MM.1S (cell line): ENCODE data around the gene ZNF292.

Experiments
- DNase-seq: peaks from one replicate; pipeline ENCODE4 v3.0.0-alpha.2; 2015
- H2AFZ ChIP-seq: fragments of 300-600 bp; sonication (generic); 2 replicates; pipeline ENCODE4 v1.6.0; 2016; ENCODE audit warnings: antibody characterized with exemption, low read length
- H3F3A ChIP-seq: fragments of 300-600 bp; sonication (generic); 2 replicates; pipeline ENCODE4 v1.6.1; 2016; ENCODE audit warnings: mild to moderate bottlenecking, antibody characterized with exemption, low read length, moderate library complexity, mixed read lengths; ENCODE audit not compliant: insufficient read depth
- H3K27ac ChIP-seq: fragments of 300-600 bp; sonication (generic); 2 replicates; pipeline ENCODE4 v1.5.1; 2016; ENCODE audit warnings: mild to moderate bottlenecking, low read length
- H3K27me3 ChIP-seq: fragments of 300-600 bp; sonication (generic); replicated peaks from 2 replicates; pipeline ENCODE4 v1.6.0; 2016; ENCODE audit warnings: low read length; ENCODE audit not compliant: insufficient read depth
- H3K36me3 ChIP-seq: fragments of 300-600 bp; sonication (generic); replicated peaks from 2 replicates; pipeline ENCODE4 v1.6.1; 2016; ENCODE audit warnings: mild to moderate bottlenecking, low read length, mixed read lengths; ENCODE audit not compliant: insufficient read depth
- H3K4me1 ChIP-seq: fragments of 300-600 bp; sonication (generic); 2 replicates; pipeline ENCODE4 v1.6.1; 2016; ENCODE audit warnings: low read length, mixed read lengths
- H3K4me2 ChIP-seq: fragments of 300-600 bp; sonication (generic); 2 replicates; pipeline ENCODE4 v1.6.0; 2016; ENCODE audit warnings: low read depth, low read length
- H3K4me3 ChIP-seq: fragments of 300-600 bp; sonication (generic); 2 replicates; pipeline ENCODE4 v1.5.1; 2016; ENCODE audit warnings: low read length, mixed read lengths
- H3K79me2 ChIP-seq: fragments of 300-600 bp; sonication (generic); 2 replicates; pipeline ENCODE4 v1.6.1; 2016; ENCODE audit warnings: mixed run types, low read length, mixed read lengths
- H3K9ac ChIP-seq: fragments of 300-600 bp; sonication (generic); 2 replicates; pipeline ENCODE4 v1.6.1; 2016; ENCODE audit warnings: low read length, mixed read lengths
- H3K9me2 ChIP-seq: fragments of 300-600 bp; sonication (generic); replicated peaks from 2 replicates; pipeline ENCODE4 v1.6.1; 2016; ENCODE audit warnings: mild to moderate bottlenecking, low read length, mixed read lengths; ENCODE audit not compliant: insufficient read depth
- H3K9me3 ChIP-seq: fragments of 300-600 bp; sonication (generic); replicated peaks from 2 replicates; pipeline ENCODE4 v1.6.1; 2016; ENCODE audit warnings: mild to moderate bottlenecking, low read length, mixed read lengths; ENCODE audit not compliant: insufficient read depth
- H4K20me1 ChIP-seq: fragments of 300-600 bp; sonication (generic); 2 replicates; pipeline ENCODE4 v1.6.1; 2016; ENCODE audit warnings: mild to moderate bottlenecking, low read length, moderate library complexity, mixed read lengths; ENCODE audit not compliant: insufficient read depth
- CTCF ChIP-seq: fragments of 300-600 bp; sonication (generic); IDR thresholded peaks from 2 replicates; pipeline ENCODE4 v1.5.1; 2016; ENCODE audit warnings: antibody characterized with exemption, low read length, mixed read lengths
- EZH2 ChIP-seq: fragments of 300-600 bp; sonication (generic); optimal IDR thresholded peaks from 2 replicates; pipeline ENCODE3; 2017; ENCODE audit warnings: low read depth, mild to moderate bottlenecking, antibody characterized with exemption, low read length, mixed read lengths
- EZH2phosphoT487 ChIP-seq: fragments of 300-600 bp; sonication (generic); IDR thresholded peaks from 2 replicates; pipeline ENCODE4 v1.6.1; 2018; ENCODE audit warnings: antibody characterized with exemption, low read length

ZNF292 gene

GRCh38 chr6:87282743-87283142, 127.4 kb downstream of the ZNF292 start:
- Histone ChIP-seq H3K27ac (no peak overlapping the region), H3K79me2 (no peaks in the 10 kb centered on the region), H3K27me3 (no peaks in the 10 kb centered on the region), H4K20me1 (no peaks in the 10 kb centered on the region), H3K9ac (no peak overlapping the region), H2AFZ (no peak overlapping the region), H3K9me3 (no peaks in the 10 kb centered on the region), H3K4me3 (no peak overlapping the region), H3F3A (no peaks in the 10 kb centered on the region), H3K9me2 (no peaks in the 10 kb centered on the region), H3K4me1 (no peaks in the 10 kb centered on the region), H3K36me3 (no peaks in the 10 kb centered on the region), H3K4me2 (no peak overlapping the region)
- DNase-seq, result no peak
- TF ChIP-seq CTCF (no peak), EZH2phosphoT487 (no peak), EZH2 (no peak)

- no peaks in the 10 kb centered on the region for H3F3A ChIP-seq
- no peaks in the 10 kb centered on the region for H3K79me2 ChIP-seq
- no peaks in the 10 kb centered on the region for H3K27me3 ChIP-seq
- no peak overlapping the region for H2AFZ ChIP-seq
- H4K20me1 ChIP-seq, result no peaks in the 10 kb centered on the region
- no peaks in the 10 kb centered on the region for H3K9me3 ChIP-seq
- no peak for TF ChIP-seq CTCF
- no peak for TF ChIP-seq EZH2
- no peak for TF ChIP-seq EZH2phosphoT487
- H3K36me3 ChIP-seq, result no peaks in the 10 kb centered on the region
- H3K27ac ChIP-seq, result no peak overlapping the region
- DNase-seq, result no peak
- H3K4me3 ChIP-seq, result no peak overlapping the region
- no peak overlapping the region for H3K4me2 ChIP-seq
- no peak overlapping the region for H3K9ac ChIP-seq
- no peaks in the 10 kb centered on the region for H3K4me1 ChIP-seq
- no peaks in the 10 kb centered on the region for H3K9me2 ChIP-seq
Observed at GRCh38 chr6:87283461-87283860, 128.1 kb downstream of the ZNF292 start.

- no peaks in the 10 kb centered on the region for H3K27me3 ChIP-seq
- no peaks in the 10 kb centered on the region for H4K20me1 ChIP-seq
- H3K9me3 ChIP-seq, result no peaks in the 10 kb centered on the region
- H3K4me2 ChIP-seq, result no peak overlapping the region
- H3K9me2 ChIP-seq, result no peaks in the 10 kb centered on the region
- no peaks in the 10 kb centered on the region for H3K79me2 ChIP-seq
- TF ChIP-seq CTCF, result no peak
- TF ChIP-seq EZH2phosphoT487, result no peak
- TF ChIP-seq EZH2, result no peak
- no peak overlapping the region for H2AFZ ChIP-seq
- no peak overlapping the region for H3K9ac ChIP-seq
- H3K27ac ChIP-seq, result no peak overlapping the region
- no peak for DNase-seq
- no peaks in the 10 kb centered on the region for H3K36me3 ChIP-seq
- H3K4me3 ChIP-seq, result no peak overlapping the region
- H3K4me1 ChIP-seq, result no peaks in the 10 kb centered on the region
- no peaks in the 10 kb centered on the region for H3F3A ChIP-seq
Observed at GRCh38 chr6:87287251-87287650, 131.9 kb downstream of the ZNF292 start.
